Measurements from ENCODE around the gene CBS.
"Not testable (repeated sequence)": the region's sequence is repeated elsewhere in the genome, so short reads cannot be mapped to it uniquely, and the experiment has no call there.

The CBS gene

DNA sequence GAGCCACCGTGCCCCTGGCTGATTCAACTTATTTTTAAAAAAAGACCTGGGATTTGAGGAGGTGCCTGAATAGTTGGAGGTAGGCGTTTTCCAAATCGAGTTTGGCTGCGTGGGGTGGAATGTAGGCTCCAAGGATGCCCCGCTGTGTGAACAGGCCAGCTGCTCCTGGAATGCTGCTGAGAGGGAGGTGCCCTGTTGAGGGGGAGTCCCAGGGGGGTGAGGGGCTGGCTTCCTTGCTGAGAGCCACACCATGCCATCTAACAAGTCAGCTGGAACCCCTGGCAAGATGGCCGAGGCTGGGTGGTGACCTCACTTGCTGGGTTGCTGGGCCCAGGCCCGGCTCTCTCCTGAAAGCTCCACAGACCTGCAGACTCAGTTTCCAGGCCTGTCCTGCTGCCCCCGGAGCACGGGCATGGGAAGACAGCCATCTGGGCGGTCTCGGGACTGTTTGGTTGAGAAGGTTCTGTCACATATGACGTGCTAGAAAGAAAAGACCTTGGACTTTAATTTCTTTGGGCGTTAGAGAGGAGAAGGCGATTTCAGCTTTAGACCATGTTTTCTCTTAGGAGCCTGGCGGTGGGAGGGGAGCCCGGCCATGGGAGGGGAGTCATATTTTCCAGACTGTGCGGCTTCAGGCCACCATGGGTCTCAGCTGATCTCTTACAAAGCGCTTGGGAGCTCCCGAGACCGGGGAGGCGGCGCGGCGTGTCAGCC, 7.1 kb upstream of the CBS start:
- H3K36me3 ChIP-seq (ENCODE audit: control insufficient read depth in 4 of 4, insufficient read depth in 4 of 4, low read length in 3 of 4); H3K4me3 ChIP-seq (ENCODE audit: control insufficient read depth in 1 of 7, extremely low read depth in 1 of 7, insufficient read depth in 4 of 7, low read depth in 2 of 7, low read length in 6 of 7); H3K9me3 ChIP-seq (ENCODE audit: control extremely low read depth in 1 of 5, control insufficient read depth in 4 of 5, insufficient read depth in 2 of 5, low read depth in 1 of 5, low read length in 4 of 5); POLR2A ChIA-PET; H3K27me3 ChIP-seq (replicated peaks in 2 of 5; ENCODE audit: control insufficient read depth in 4 of 5, insufficient read depth in 5 of 5, low read length in 4 of 5); CTCF ChIA-PET; H3K27ac ChIP-seq (ENCODE audit: insufficient read depth in 1 of 2, low read depth in 1 of 2, low read length in 2 of 2, poor library complexity in 1 of 2, severe bottlenecking in 2 of 2); H3K4me1 ChIP-seq (ENCODE audit: control extremely low read depth in 1 of 4, control insufficient read depth in 4 of 4, insufficient read depth in 4 of 4, low read length in 3 of 4); DNase-seq: not testable (repeated sequence)
- no CpG with 5 or more reads among the region's 24 CpGs for WGBS (ENCODE audit: insufficient coverage)

DNA sequence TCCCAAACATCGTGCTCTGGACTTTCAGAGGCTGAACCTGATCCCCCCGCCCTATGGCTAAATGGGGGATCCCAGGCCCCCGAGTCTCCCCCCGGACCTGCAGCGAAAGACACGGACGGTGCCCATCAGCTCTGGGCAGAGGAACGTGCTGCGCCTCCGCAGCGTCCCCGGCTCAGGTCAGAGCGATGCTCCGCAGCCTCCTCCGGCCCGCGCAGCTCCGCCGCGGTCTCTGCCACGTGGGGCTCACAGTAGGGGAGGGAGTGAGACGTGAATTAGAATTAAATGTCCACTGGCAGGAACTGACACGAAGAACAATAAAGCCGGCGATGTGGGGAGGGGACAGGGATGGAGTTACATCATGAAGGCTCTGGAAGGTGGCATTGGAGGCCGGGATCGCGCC, 1.0 kb upstream of the CBS start:
- H3K9me3 ChIP-seq (ENCODE audit: control extremely low read depth in 1 of 5, control insufficient read depth in 4 of 5, insufficient read depth in 2 of 5, low read depth in 1 of 5, low read length in 4 of 5); CTCF ChIA-PET: not testable (repeated sequence)

DNA sequence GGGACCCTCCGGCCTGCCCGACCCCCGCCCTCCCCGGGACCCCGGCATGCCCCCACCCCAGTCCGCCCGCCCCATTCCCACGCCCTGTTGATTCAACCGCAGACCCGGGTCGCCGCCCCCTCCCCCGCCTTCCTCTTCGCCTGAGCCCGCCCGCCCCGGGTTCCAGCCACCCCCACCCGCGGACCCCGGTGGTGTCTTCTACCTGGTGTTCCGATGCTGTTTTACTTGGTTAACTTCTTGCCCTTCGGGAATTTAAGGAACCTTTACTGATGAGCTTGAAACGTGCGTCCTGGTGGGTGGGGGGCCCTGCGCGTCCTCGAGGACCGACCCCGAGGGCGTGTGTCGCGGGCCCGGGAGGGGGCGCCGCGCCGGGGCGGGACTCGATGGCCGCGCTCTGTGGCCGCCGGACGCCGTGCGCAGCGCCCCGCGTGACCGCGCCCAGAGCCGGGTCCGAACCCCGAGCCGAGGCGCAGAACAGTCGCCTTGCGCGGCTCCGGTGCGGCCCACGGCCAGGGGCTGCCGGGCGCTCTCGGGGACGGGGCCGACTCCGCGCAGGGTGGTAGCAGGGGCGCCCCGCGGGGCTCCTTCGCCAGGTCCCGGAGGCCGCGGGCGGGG, 495 bp upstream of the CBS start:
- DNase-seq; H3K4me1 ChIP-seq (ENCODE audit: control extremely low read depth in 1 of 4, control insufficient read depth in 4 of 4, insufficient read depth in 4 of 4, low read length in 3 of 4); POLR2A ChIA-PET; H3K27me3 ChIP-seq (replicated peaks in 2 of 5; ENCODE audit: control insufficient read depth in 4 of 5, insufficient read depth in 5 of 5, low read length in 4 of 5); H3K36me3 ChIP-seq (ENCODE audit: control insufficient read depth in 4 of 4, insufficient read depth in 4 of 4, low read length in 3 of 4); H3K4me3 ChIP-seq (ENCODE audit: control insufficient read depth in 1 of 7, extremely low read depth in 1 of 7, insufficient read depth in 4 of 7, low read depth in 2 of 7, low read length in 6 of 7); H3K9me3 ChIP-seq (ENCODE audit: control extremely low read depth in 1 of 5, control insufficient read depth in 4 of 5, insufficient read depth in 2 of 5, low read depth in 1 of 5, low read length in 4 of 5); H3K27ac ChIP-seq (ENCODE audit: insufficient read depth in 1 of 2, low read depth in 1 of 2, low read length in 2 of 2, poor library complexity in 1 of 2, severe bottlenecking in 2 of 2); CTCF ChIA-PET: not testable (repeated sequence)
- no CpG with 5 or more reads among the region's 77 CpGs for WGBS (ENCODE audit: insufficient coverage)

More for the DNA sequence above, 1.0 kb upstream of the CBS start:
- H3K4me1 ChIP-seq (ENCODE audit: control extremely low read depth in 1 of 4, control insufficient read depth in 4 of 4, insufficient read depth in 4 of 4, low read length in 3 of 4); POLR2A ChIA-PET; H3K4me3 ChIP-seq (ENCODE audit: control insufficient read depth in 1 of 7, extremely low read depth in 1 of 7, insufficient read depth in 4 of 7, low read depth in 2 of 7, low read length in 6 of 7); DNase-seq; H3K27ac ChIP-seq (ENCODE audit: insufficient read depth in 1 of 2, low read depth in 1 of 2, low read length in 2 of 2, poor library complexity in 1 of 2, severe bottlenecking in 2 of 2); H3K27me3 ChIP-seq (replicated peaks in 2 of 5; ENCODE audit: control insufficient read depth in 4 of 5, insufficient read depth in 5 of 5, low read length in 4 of 5); H3K36me3 ChIP-seq (ENCODE audit: control insufficient read depth in 4 of 4, insufficient read depth in 4 of 4, low read length in 3 of 4): not testable (repeated sequence)
- WGBS (ENCODE audit: insufficient coverage) = no CpG with 5 or more reads among the region's 28 CpGs

GRCh38 chr21:43074401-43075169, 1.1 kb downstream of the CBS start:
- CTCF ChIA-PET; POLR2A ChIA-PET; H3K27ac ChIP-seq (ENCODE audit: insufficient read depth in 1 of 2, low read depth in 1 of 2, low read length in 2 of 2, poor library complexity in 1 of 2, severe bottlenecking in 2 of 2); DNase-seq; H3K4me3 ChIP-seq (ENCODE audit: control insufficient read depth in 1 of 7, extremely low read depth in 1 of 7, insufficient read depth in 4 of 7, low read depth in 2 of 7, low read length in 6 of 7); H3K9me3 ChIP-seq (ENCODE audit: control extremely low read depth in 1 of 5, control insufficient read depth in 4 of 5, insufficient read depth in 2 of 5, low read depth in 1 of 5, low read length in 4 of 5); H3K27me3 ChIP-seq (replicated peaks in 2 of 5; ENCODE audit: control insufficient read depth in 4 of 5, insufficient read depth in 5 of 5, low read length in 4 of 5); H3K36me3 ChIP-seq (ENCODE audit: control insufficient read depth in 4 of 4, insufficient read depth in 4 of 4, low read length in 3 of 4); H3K4me1 ChIP-seq (ENCODE audit: control extremely low read depth in 1 of 4, control insufficient read depth in 4 of 4, insufficient read depth in 4 of 4, low read length in 3 of 4): not testable (repeated sequence)
- no CpG with 5 or more reads among the region's 74 CpGs for WGBS (ENCODE audit: insufficient coverage)

DNA sequence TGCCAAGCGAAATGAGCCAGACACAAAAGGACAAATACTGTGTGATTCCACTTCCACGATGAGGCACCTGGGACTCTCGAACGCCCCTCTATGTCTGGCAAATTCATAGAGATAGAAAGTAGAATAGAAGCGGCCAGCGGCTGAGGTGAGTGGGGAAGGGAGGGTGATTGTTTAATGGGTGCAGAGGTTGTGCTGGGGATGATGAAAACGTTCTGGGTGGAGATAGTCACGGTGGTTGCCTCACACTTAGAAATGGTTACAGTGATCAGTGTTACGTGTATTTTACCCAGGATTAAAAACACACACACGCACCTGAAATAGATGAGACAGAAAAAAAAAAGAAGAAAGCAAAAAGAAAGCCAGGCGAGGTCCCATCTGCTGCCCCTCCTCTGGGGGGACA, 2.9 kb downstream of the CBS start:
- WGBS (ENCODE audit: insufficient coverage) = no CpG with 5 or more reads among the region's 11 CpGs
- H3K4me1 ChIP-seq (ENCODE audit: control extremely low read depth in 1 of 4, control insufficient read depth in 4 of 4, insufficient read depth in 4 of 4, low read length in 3 of 4); H3K9me3 ChIP-seq (ENCODE audit: control extremely low read depth in 1 of 5, control insufficient read depth in 4 of 5, insufficient read depth in 2 of 5, low read depth in 1 of 5, low read length in 4 of 5); DNase-seq; H3K27ac ChIP-seq (ENCODE audit: insufficient read depth in 1 of 2, low read depth in 1 of 2, low read length in 2 of 2, poor library complexity in 1 of 2, severe bottlenecking in 2 of 2); H3K36me3 ChIP-seq (ENCODE audit: control insufficient read depth in 4 of 4, insufficient read depth in 4 of 4, low read length in 3 of 4); POLR2A ChIA-PET; CTCF ChIA-PET; H3K4me3 ChIP-seq (ENCODE audit: control insufficient read depth in 1 of 7, extremely low read depth in 1 of 7, insufficient read depth in 4 of 7, low read depth in 2 of 7, low read length in 6 of 7); H3K27me3 ChIP-seq (replicated peaks in 2 of 5; ENCODE audit: control insufficient read depth in 4 of 5, insufficient read depth in 5 of 5, low read length in 4 of 5): not testable (repeated sequence)

DNA sequence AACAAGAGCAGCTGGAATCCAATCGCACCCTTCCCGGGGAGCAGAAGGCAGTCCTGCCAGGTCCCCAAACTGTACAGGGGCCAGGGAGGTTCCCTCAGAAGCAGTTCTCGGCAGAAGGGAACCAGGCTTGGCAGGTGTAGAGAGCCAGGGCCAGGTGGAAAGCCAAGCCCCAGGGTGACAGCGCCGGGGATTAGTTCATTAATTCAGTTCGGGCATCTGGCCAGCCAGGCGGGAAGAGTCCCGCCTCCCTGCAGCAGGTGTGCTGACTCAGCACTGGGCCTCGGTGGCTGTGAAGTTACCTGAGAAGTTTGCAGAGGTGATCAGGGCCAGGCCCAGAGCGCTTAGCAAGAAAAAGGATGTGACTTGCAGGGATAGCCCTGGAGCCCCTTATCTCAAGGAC, 6.0 kb downstream of the CBS start:
- H3K36me3 ChIP-seq (ENCODE audit: control insufficient read depth in 4 of 4, insufficient read depth in 4 of 4, low read length in 3 of 4); CTCF ChIA-PET; H3K27ac ChIP-seq (ENCODE audit: insufficient read depth in 1 of 2, low read depth in 1 of 2, low read length in 2 of 2, poor library complexity in 1 of 2, severe bottlenecking in 2 of 2); DNase-seq; H3K27me3 ChIP-seq (replicated peaks in 2 of 5; ENCODE audit: control insufficient read depth in 4 of 5, insufficient read depth in 5 of 5, low read length in 4 of 5); POLR2A ChIA-PET; H3K4me3 ChIP-seq (ENCODE audit: control insufficient read depth in 1 of 7, extremely low read depth in 1 of 7, insufficient read depth in 4 of 7, low read depth in 2 of 7, low read length in 6 of 7); H3K4me1 ChIP-seq (ENCODE audit: control extremely low read depth in 1 of 4, control insufficient read depth in 4 of 4, insufficient read depth in 4 of 4, low read length in 3 of 4); H3K9me3 ChIP-seq (ENCODE audit: control extremely low read depth in 1 of 5, control insufficient read depth in 4 of 5, insufficient read depth in 2 of 5, low read depth in 1 of 5, low read length in 4 of 5): not testable (repeated sequence)
- WGBS (ENCODE audit: insufficient coverage) = no CpG with 5 or more reads among the region's 10 CpGs

GRCh38 chr21:43068065-43068464, 7.6 kb downstream of the CBS start:
- POLR2A ChIA-PET; CTCF ChIA-PET; H3K27me3 ChIP-seq (replicated peaks in 2 of 5; ENCODE audit: control insufficient read depth in 4 of 5, insufficient read depth in 5 of 5, low read length in 4 of 5); DNase-seq; H3K4me1 ChIP-seq (ENCODE audit: control extremely low read depth in 1 of 4, control insufficient read depth in 4 of 4, insufficient read depth in 4 of 4, low read length in 3 of 4); H3K36me3 ChIP-seq (ENCODE audit: control insufficient read depth in 4 of 4, insufficient read depth in 4 of 4, low read length in 3 of 4); H3K9me3 ChIP-seq (ENCODE audit: control extremely low read depth in 1 of 5, control insufficient read depth in 4 of 5, insufficient read depth in 2 of 5, low read depth in 1 of 5, low read length in 4 of 5); H3K27ac ChIP-seq (ENCODE audit: insufficient read depth in 1 of 2, low read depth in 1 of 2, low read length in 2 of 2, poor library complexity in 1 of 2, severe bottlenecking in 2 of 2); H3K4me3 ChIP-seq (ENCODE audit: control insufficient read depth in 1 of 7, extremely low read depth in 1 of 7, insufficient read depth in 4 of 7, low read depth in 2 of 7, low read length in 6 of 7): not testable (repeated sequence)
- WGBS (ENCODE audit: insufficient coverage) = no CpG with 5 or more reads among the region's 12 CpGs
